ENCODE data around the gene UCN.

UCN gene

DNA sequence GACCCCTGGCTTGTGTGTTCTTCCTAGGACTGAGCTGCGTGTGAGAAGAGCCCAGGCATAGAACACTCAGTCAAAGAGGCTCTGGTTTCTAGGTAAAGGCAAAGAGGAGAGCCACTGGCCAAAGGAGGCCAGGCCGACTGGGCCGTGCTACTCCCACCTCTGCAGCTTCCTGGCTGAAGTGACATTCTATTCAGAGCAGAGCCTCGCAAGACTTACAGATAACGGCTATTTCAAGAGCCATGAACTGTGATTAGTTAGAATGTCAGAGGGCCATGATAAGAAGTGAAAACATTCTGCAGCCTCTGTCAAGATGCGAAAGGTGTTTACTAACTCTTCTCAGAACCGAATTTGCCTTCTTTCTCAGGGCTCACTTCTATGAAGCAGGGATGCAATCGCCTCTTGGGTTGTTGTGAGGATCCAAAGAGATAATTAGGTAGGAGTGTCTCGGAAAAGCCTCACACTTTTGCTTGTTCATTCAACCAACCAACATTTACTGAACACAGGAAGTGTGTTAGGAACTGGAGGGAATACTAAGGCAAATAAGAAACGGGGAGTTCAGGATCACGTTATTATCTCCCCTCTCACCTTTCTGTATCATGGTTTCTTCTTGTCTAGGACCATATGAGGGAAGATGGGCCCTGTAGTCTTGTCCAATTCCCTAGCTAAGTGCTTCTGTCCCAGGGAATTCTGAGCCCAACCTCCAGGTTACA is 36.5 kb downstream of the UCN start:
- TF ChIP-seq EGR1 (IDR thresholded peaks at IDR 0.05) (no peak), ZBTB7A (IDR thresholded peaks at IDR 0.05; ENCODE audit: low read depth) (no peak), CEBPB (IDR thresholded peaks at IDR 0.05) (no peak), YY1 (IDR thresholded peaks at IDR 0.05; ENCODE audit: low read depth) (no peak), RAD21 (IDR thresholded peaks at IDR 0.05; ENCODE audit: low read depth) (no peak), TCF12 (IDR thresholded peaks at IDR 0.05; ENCODE audit: low read depth) (no peak), TAF1 (IDR thresholded peaks at IDR 0.05; ENCODE audit: low read depth) (no peak), NFIC (IDR thresholded peaks at IDR 0.05) (no peak), FOXM1 (IDR thresholded peaks at IDR 0.05; ENCODE audit: borderline replicate concordance, low read depth) (no peak), EP300 (IDR thresholded peaks at IDR 0.05; ENCODE audit: borderline replicate concordance) (no peak), TEAD4 (IDR thresholded peaks at IDR 0.05) (no peak), CREB1 (IDR thresholded peaks at IDR 0.05; ENCODE audit: low read depth) (no peak)
- TF ChIP-seq, protein P1, sequence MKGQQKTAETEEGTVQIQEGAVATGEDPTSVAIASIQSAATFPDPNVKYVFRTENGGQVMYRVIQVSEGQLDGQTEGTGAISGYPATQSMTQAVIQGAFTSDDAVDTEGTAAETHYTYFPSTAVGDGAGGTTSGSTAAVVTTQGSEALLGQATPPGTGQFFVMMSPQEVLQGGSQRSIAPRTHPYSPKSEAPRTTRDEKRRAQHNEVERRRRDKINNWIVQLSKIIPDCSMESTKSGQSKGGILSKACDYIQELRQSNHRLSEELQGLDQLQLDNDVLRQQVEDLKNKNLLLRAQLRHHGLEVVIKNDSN (IDR thresholded peaks at IDR 0.05) = no peak
- TF ChIP-seq, protein P2, sequence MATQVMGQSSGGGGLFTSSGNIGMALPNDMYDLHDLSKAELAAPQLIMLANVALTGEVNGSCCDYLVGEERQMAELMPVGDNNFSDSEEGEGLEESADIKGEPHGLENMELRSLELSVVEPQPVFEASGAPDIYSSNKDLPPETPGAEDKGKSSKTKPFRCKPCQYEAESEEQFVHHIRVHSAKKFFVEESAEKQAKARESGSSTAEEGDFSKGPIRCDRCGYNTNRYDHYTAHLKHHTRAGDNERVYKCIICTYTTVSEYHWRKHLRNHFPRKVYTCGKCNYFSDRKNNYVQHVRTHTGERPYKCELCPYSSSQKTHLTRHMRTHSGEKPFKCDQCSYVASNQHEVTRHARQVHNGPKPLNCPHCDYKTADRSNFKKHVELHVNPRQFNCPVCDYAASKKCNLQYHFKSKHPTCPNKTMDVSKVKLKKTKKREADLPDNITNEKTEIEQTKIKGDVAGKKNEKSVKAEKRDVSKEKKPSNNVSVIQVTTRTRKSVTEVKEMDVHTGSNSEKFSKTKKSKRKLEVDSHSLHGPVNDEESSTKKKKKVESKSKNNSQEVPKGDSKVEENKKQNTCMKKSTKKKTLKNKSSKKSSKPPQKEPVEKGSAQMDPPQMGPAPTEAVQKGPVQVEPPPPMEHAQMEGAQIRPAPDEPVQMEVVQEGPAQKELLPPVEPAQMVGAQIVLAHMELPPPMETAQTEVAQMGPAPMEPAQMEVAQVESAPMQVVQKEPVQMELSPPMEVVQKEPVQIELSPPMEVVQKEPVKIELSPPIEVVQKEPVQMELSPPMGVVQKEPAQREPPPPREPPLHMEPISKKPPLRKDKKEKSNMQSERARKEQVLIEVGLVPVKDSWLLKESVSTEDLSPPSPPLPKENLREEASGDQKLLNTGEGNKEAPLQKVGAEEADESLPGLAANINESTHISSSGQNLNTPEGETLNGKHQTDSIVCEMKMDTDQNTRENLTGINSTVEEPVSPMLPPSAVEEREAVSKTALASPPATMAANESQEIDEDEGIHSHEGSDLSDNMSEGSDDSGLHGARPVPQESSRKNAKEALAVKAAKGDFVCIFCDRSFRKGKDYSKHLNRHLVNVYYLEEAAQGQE (IDR thresholded peaks at IDR 0.05; ENCODE audit: low read depth) = no peak
- TF ChIP-seq, protein P3, sequence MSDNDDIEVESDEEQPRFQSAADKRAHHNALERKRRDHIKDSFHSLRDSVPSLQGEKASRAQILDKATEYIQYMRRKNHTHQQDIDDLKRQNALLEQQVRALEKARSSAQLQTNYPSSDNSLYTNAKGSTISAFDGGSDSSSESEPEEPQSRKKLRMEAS (IDR thresholded peaks at IDR 0.05) = no peak

DNA sequence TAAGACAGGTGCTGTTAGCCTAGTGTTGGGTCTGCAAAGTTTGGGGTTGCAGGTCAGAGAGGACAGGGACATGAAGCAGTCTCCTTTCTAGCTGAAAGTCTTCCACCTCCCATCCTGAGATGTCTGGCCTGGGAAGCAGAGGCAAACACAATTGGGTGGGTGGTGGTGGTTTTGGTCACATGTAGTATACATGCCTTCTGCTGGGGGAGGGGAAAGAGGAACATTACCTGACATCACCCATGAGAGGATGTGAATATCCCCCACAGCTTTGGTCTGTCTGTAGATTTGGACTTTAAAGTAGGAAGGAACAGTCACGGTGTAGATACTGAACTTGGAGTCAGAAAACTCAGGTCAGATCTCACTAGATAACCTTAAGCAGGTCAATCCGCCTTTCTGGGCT is 37.6 kb downstream of the UCN start:
- TF ChIP-seq ZBTB7A (IDR thresholded peaks at IDR 0.05; ENCODE audit: low read depth) (no peak), EP300 (IDR thresholded peaks at IDR 0.05; ENCODE audit: borderline replicate concordance) (no peak), CREB1 (IDR thresholded peaks at IDR 0.05; ENCODE audit: low read depth) (no peak), YY1 (IDR thresholded peaks at IDR 0.05; ENCODE audit: low read depth) (no peak), RAD21 (IDR thresholded peaks at IDR 0.05; ENCODE audit: low read depth) (no peak), CEBPB (IDR thresholded peaks at IDR 0.05) (no peak), TEAD4 (IDR thresholded peaks at IDR 0.05) (no peak), FOXM1 (IDR thresholded peaks at IDR 0.05; ENCODE audit: borderline replicate concordance, low read depth) (no peak), TCF12 (IDR thresholded peaks at IDR 0.05; ENCODE audit: low read depth) (no peak), NFIC (IDR thresholded peaks at IDR 0.05) (no peak), TAF1 (IDR thresholded peaks at IDR 0.05; ENCODE audit: low read depth) (no peak), EGR1 (IDR thresholded peaks at IDR 0.05) (no peak)
- TF ChIP-seq, protein P3 (IDR thresholded peaks at IDR 0.05) = no peak
- TF ChIP-seq, protein P1 (IDR thresholded peaks at IDR 0.05) = no peak

DNA sequence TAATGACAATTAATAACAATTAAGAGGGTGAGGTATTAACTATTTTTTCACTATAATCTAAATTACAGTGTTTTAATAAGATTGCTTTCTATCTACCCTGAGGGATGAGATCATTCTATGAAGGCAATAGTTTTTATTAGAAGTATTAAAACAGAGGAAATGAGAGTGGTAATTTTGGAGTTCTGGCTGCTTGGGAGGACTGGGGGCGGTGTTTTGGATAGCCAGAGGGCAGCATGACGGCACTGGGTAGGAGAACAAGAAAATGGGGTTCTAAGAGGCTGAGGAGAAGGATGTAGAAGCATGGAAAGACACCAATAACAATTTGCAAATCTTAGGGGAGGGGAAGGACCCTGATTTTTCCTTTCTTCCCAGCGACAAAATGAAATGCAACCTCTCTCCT is 38.1 kb downstream of the UCN start:
- no peak for TF ChIP-seq CREB1 (IDR thresholded peaks at IDR 0.05; ENCODE audit: low read depth)

DNA sequence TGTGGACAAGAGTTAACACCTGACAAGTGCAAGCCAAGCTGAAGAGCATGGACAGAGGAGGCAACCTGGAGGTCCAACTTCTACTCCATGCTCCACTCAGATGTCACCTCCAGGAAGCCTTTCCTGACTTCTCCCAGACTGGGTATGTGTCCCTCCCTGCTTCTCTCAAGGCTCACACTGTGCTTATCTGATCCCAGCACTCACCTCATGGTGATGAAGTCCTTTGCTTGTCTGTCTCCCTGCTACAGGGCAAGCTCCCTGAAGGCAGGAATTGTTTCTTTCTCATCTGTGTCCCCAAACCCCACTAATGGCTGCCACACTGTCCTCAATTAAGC is 42.7 kb downstream of the UCN start:
- TF ChIP-seq TEAD4 (IDR thresholded peaks at IDR 0.05) (no peak), EGR1 (IDR thresholded peaks at IDR 0.05) (no peak), FOXM1 (IDR thresholded peaks at IDR 0.05; ENCODE audit: borderline replicate concordance, low read depth) (no peak), EP300 (IDR thresholded peaks at IDR 0.05; ENCODE audit: borderline replicate concordance) (no peak), TCF12 (IDR thresholded peaks at IDR 0.05; ENCODE audit: low read depth) (no peak), ZBTB7A (IDR thresholded peaks at IDR 0.05; ENCODE audit: low read depth) (no peak), TAF1 (IDR thresholded peaks at IDR 0.05; ENCODE audit: low read depth) (no peak), RAD21 (IDR thresholded peaks at IDR 0.05; ENCODE audit: low read depth) (no peak), YY1 (IDR thresholded peaks at IDR 0.05; ENCODE audit: low read depth) (no peak)
- TF ChIP-seq, protein P1 (IDR thresholded peaks at IDR 0.05) = no peak
- TF ChIP-seq, protein P3 (IDR thresholded peaks at IDR 0.05) = no peak
- TF ChIP-seq, protein P2 (IDR thresholded peaks at IDR 0.05; ENCODE audit: low read depth) = no peak

DNA sequence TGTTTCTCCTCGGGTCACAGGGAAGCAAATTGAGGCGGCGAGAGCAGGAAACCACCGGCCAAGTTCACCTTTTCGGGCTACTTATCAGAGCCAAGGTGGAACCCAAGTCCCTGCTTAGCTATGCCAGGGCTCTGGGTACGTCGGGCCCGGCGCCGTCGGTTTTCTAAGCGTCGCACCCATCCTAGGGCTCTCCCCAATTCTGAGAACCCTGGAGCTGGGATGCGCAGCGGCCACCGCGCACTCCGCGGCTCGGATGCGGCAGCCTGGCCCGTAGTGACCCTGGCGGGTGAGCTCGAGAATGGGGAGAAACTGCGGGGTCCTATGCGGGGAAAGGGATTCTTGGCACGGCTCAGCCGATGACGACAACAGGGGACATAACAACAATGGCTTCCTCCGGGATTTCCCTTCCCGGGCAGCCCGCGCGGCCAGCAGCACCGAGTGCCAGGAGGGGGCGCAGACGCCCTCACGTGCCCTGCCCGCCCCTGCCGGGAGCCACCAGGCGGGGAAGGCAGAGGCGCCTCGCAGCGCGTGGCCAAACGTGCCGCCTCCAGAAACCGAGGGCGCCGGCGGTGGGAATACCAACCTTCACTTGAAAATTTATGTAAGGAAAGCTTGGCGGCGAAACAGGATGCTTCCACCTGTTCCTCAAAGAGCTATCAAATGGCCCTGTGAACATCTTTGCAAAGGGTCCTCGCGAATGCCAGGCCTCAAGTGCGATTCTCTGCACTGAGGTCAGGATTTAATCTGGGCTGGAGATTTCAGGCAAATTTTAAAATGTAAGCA is 43.3 kb downstream of the UCN start:
- no peak for TF ChIP-seq TAF1 (IDR thresholded peaks at IDR 0.05; ENCODE audit: low read depth)
- peak; percentile 77 for TF ChIP-seq YY1 (IDR thresholded peaks at IDR 0.05; ENCODE audit: low read depth)
- TF ChIP-seq, protein P3 (IDR thresholded peaks at IDR 0.05) = peak; percentile 95
- TF ChIP-seq NFIC (IDR thresholded peaks at IDR 0.05) = no peak
- no peak for TF ChIP-seq TEAD4 (IDR thresholded peaks at IDR 0.05)
- TF ChIP-seq EP300 (IDR thresholded peaks at IDR 0.05; ENCODE audit: borderline replicate concordance) = no peak
- TF ChIP-seq ZBTB7A (IDR thresholded peaks at IDR 0.05; ENCODE audit: low read depth) = peak; percentile 69; the same call in 1 of the 2 replicates
- TF ChIP-seq, protein P1 (IDR thresholded peaks at IDR 0.05) = peak; percentile 87
- TF ChIP-seq TCF12 (IDR thresholded peaks at IDR 0.05; ENCODE audit: low read depth) = 0 out of 2 replicates have a peak, but pooled peaks have one; percentile 36
- peak; percentile 32; the same call in 1 of the 2 replicates for TF ChIP-seq RAD21 (IDR thresholded peaks at IDR 0.05; ENCODE audit: low read depth)

Measured in Ishikawa (cell line).